GM12892 (cell line): ENCODE measurements around the gene LRMDA.

Experiments used
- POLR2A ChIP-seq: IDR thresholded peaks from 2 replicates; pipeline ENCODE4 v1.6.1; 2011; ENCODE audit warnings: low read depth, low read length, control low read depth
- POLR2AphosphoS5 ChIP-seq: IDR thresholded peaks from 2 replicates; pipeline ENCODE4 v1.6.1; 2011; ENCODE audit warnings: low read depth, low read length, control low read depth
- TAF1 ChIP-seq: IDR thresholded peaks from 2 replicates; pipeline ENCODE4 v1.6.1; 2011; ENCODE audit warnings: low read depth, mild to moderate bottlenecking, control low read depth, low read length, borderline replicate concordance

DNA sequence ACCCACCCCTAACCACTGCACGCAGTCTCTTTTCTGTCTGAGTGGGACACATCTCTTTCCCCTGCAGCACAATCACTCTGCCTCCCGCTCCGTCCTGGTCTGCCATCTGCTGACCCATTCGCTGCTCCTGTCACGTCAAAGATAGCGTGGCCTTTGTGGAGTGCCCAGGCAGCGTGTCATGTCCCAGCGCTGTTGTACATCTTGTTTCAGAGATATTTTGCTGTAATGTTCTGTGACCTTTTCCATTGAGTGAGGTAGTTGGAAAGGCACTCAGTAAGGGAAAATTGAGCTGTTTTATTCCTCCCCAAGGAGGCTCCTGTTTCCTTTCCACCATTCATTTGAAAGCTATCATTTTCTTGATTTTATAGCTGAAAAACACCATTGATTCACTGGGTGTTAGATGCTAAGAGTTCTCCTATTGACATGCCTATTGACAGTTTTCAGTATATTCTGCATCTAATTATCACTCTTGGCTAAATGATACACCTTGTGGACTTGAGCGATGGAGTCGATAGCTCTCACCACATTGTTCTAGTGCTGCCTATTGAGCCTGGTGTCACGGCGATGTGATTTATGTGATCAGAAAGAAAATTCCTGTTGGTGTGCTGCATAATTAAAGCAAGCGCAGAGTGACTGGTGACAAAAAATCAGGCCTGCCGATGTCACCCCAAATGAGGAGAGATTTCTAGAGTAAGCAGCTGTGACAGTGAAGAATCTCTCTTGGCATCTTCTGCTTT, 372.6 kb downstream of the LRMDA start:
- TF ChIP-seq TAF1 (no peak), POLR2A (no peak), POLR2AphosphoS5 (no peak)
